KMS-11 (cell line): ENCODE data around the gene FBXO8.

ENCODE experiments used
- H2AFZ ChIP-seq: fragments of 200-600 bp; sonication (generic); 2 replicates; pipeline ENCODE4 v1.6.1; 2016; ENCODE audit warnings: antibody characterized with exemption, mixed run types, low read depth
- H3K27ac ChIP-seq: fragments of 200-600 bp; sonication (generic); 2 replicates; pipeline ENCODE4 v1.6.1; 2016; ENCODE audit warnings: mild to moderate bottlenecking, mixed run types
- H3K27me3 ChIP-seq: fragments of 200-600 bp; sonication (generic); 2 replicates; pipeline ENCODE4 v1.6.1; 2017; ENCODE audit warnings: mild to moderate bottlenecking, low read depth, mixed run types, moderate library complexity; ENCODE audit not compliant: insufficient read depth
- H3K36me3 ChIP-seq: fragments of 200-600 bp; sonication (generic); 2 replicates; pipeline ENCODE4 v1.6.1; 2017; ENCODE audit warnings: mild to moderate bottlenecking, mixed run types; ENCODE audit not compliant: insufficient read depth
- H3K4me1 ChIP-seq: fragments of 200-600 bp; sonication (generic); 2 replicates; pipeline ENCODE4 v1.6.1; 2016; ENCODE audit warnings: mild to moderate bottlenecking, low read depth, mixed run types; ENCODE audit not compliant: poor library complexity, severe bottlenecking
- H3K4me2 ChIP-seq: fragments of 200-600 bp; sonication (generic); 2 replicates; pipeline ENCODE4 v1.7.0; 2016; ENCODE audit warnings: mild to moderate bottlenecking, mixed run types
- H3K4me3 ChIP-seq: fragments of 200-600 bp; sonication (generic); IDR thresholded peaks from 2 replicates; pipeline ENCODE4 v1.6.1; 2017; ENCODE audit warnings: low read depth, low read length, mixed read lengths; ENCODE audit not compliant: insufficient read depth
- H3K79me2 ChIP-seq: fragments of 200-600 bp; sonication (generic); 2 replicates; pipeline ENCODE4 v1.6.1; 2016; ENCODE audit warnings: low read depth, mixed run types; ENCODE audit not compliant: insufficient read depth
- H3K9ac ChIP-seq: fragments of 200-600 bp; sonication (generic); 2 replicates; pipeline ENCODE4 v1.6.1; 2016; ENCODE audit warnings: mild to moderate bottlenecking, mixed run types
- H4K20me1 ChIP-seq: fragments of 200-600 bp; sonication (generic); 2 replicates; pipeline ENCODE4 v1.6.1; 2016; ENCODE audit warnings: mild to moderate bottlenecking, mixed run types; ENCODE audit not compliant: insufficient read depth
- CTCF ChIP-seq: fragments of 200-600 bp; sonication (generic); conservative IDR thresholded peaks from 2 replicates; pipeline ENCODE4 v1.6.1; 2017; ENCODE audit warnings: low read depth, mild to moderate bottlenecking, antibody characterized with exemption, low read length, moderate library complexity, mixed read lengths

The FBXO8 gene

DNA sequence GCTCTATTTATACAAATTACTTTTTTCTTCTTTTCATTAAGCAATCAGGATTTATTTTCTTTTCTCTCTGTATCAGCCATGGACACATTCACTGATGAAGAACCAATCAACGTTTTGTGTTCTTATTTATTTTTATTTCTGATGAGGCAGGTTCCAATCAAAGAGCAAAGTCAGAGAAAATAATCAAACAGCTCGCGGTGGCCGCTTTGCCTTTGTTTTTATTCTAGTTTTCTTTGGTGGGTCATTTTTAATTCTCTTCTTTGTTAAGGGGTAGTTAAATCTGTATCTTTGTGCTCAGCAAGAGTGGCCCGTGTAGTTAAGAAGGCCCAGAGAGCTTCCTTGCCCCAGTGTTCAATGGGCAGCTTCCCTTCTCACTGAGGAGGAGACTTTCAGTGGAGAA lies 71.4 kb downstream of the FBXO8 start:
- no peak for TF ChIP-seq CTCF

DNA sequence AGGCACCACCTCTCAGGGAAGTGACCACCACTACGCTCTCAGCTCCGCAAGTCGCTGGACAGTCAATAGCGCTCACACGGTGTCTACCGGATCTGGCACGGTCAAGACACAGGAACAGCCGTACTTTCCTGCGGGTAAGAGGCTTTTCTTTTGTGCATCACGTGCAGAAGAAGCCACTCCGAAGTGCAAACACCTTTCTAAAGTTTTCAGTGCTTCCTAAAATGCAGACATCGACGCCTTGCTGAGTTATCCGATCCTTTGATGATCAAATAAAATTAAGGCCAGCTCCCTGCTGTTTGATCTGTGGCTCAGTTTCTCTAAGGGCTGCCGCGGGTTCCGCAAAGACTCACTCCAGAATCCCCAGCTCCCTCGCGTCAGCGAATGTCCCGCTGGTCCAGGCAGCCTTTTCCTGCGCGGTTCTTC lies 71.8 kb downstream of the FBXO8 start:
- no peak overlapping the region for H3K27ac ChIP-seq
- no peak overlapping the region for H2AFZ ChIP-seq
- no peaks in the 10 kb centered on the region for H3K4me1 ChIP-seq
- no peaks in the 10 kb centered on the region for H3K36me3 ChIP-seq
- no peaks in the 10 kb centered on the region for H4K20me1 ChIP-seq
- H3K79me2 ChIP-seq = no peaks in the 10 kb centered on the region
- TF ChIP-seq CTCF = no peak
- H3K4me3 ChIP-seq = no peak overlapping the region
- H3K27me3 ChIP-seq = no peaks in the 10 kb centered on the region
- no peak overlapping the region for H3K9ac ChIP-seq
- H3K4me2 ChIP-seq = no peak overlapping the region

More for the DNA sequence above, 71.4 kb downstream of the FBXO8 start:
- Histone ChIP-seq H3K9ac (no peak overlapping the region), H4K20me1 (no peaks in the 10 kb centered on the region), H3K27ac (no peak overlapping the region), H3K36me3 (no peaks in the 10 kb centered on the region), H3K27me3 (no peaks in the 10 kb centered on the region), H3K4me1 (no peaks in the 10 kb centered on the region), H3K4me2 (no peak overlapping the region), H3K79me2 (no peaks in the 10 kb centered on the region), H2AFZ (no peak overlapping the region), H3K4me3 (no peak overlapping the region)

DNA sequence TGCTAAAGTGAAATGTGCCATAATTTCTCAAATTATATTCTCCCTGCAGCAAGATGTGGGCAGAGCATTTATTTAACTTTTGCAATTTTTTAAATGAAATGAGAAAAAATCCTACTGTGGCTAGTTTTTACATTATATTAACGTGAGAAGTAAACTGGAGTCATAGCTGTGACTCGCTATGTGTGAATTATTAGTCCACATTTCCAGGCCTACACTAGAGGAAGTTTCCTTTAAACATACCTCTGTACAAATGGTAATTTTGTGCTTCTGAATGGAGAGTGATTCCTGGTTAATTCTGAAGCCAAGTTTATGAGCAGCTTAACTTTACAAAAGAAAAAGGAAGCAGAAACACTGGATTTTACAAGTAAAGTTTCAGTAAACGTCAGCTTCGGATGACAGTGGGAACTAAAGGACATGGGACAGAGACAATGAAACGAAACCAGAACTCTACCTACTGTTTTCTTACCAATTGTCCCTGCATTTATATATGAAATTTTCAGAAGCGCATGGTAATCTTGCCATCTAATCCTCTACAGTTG lies 72.4 kb downstream of the FBXO8 start:
- Histone ChIP-seq H3K4me2 (no peak overlapping the region), H2AFZ (no peak overlapping the region), H3K79me2 (no peaks in the 10 kb centered on the region), H3K27ac (no peak overlapping the region), H3K4me1 (no peaks in the 10 kb centered on the region), H4K20me1 (no peaks in the 10 kb centered on the region), H3K9ac (no peak overlapping the region), H3K4me3 (no peak overlapping the region), H3K36me3 (no peaks in the 10 kb centered on the region), H3K27me3 (no peaks in the 10 kb centered on the region)
- TF ChIP-seq CTCF = no peak

DNA sequence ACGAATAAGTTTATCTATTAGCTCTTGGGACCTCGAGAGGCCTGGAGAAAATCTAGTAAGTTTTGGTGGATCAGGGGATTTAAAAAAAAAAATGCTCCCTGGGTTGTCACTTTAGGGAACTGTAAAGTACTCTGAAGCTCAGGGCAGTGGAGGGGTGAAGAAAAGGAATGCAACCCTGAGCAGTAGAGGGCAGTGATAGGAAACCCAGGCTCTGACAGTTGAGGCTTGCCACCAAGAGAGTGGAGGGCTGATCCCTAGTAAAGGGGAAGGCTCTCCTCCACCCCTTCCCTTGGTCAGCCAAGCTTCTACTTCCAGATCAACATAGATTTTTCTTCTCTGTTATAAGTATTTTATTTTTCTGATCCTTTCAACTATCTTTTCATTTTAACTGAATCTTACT lies 73.1 kb downstream of the FBXO8 start:
- Histone ChIP-seq H4K20me1 (no peaks in the 10 kb centered on the region), H3K27ac (no peak overlapping the region), H3K27me3 (no peaks in the 10 kb centered on the region), H3K4me2 (no peak overlapping the region), H2AFZ (no peak overlapping the region), H3K36me3 (no peaks in the 10 kb centered on the region), H3K4me1 (no peaks in the 10 kb centered on the region), H3K79me2 (no peaks in the 10 kb centered on the region), H3K4me3 (no peak overlapping the region), H3K9ac (no peak overlapping the region)
- TF ChIP-seq CTCF = no peak

GRCh38 chr4:174209341-174209740 lies 74.1 kb downstream of the FBXO8 start:
- H3K36me3 ChIP-seq = no peaks in the 10 kb centered on the region
- no peak for TF ChIP-seq CTCF
- H3K79me2 ChIP-seq = no peaks in the 10 kb centered on the region
- H3K27me3 ChIP-seq = no peaks in the 10 kb centered on the region
- H3K27ac ChIP-seq = no peak overlapping the region
- H3K4me2 ChIP-seq = no peak overlapping the region
- no peaks in the 10 kb centered on the region for H3K4me1 ChIP-seq
- H3K4me3 ChIP-seq = no peak overlapping the region
- H3K9ac ChIP-seq = no peak overlapping the region
- no peaks in the 10 kb centered on the region for H4K20me1 ChIP-seq
- no peak overlapping the region for H2AFZ ChIP-seq
